Measurements from ENCODE around the gene RFXANK. TPM values are rescaled to one million over a fixed set of nuclear protein-coding genes. Genes with fewer than 3 reads are reported as not detected.
"Not testable (repeated sequence)": the region's sequence is repeated elsewhere in the genome, so short reads cannot be mapped to it uniquely, and the experiment has no call there.

Gene RFXANK
- total RNA-seq: 105 and 112 TPM in 2 replicates

GRCh38 chr19:19192078-19192882 is at the start of gene RFXANK, which contains the start of gene BORCS8:
RFXANK (plus strand) TSS chr19:19192258; CDS start chr19:19193947, 1,689 bp downstream.
BORCS8 (minus strand) TSS chr19:19192152; CDS start chr19:19192117, 35 bp downstream.
- H3K36me3 Mint-ChIP-seq (ENCODE audit: low read depth): peaks cover 25% of the 10 kb centered on the region
- H3K4me3 Mint-ChIP-seq (ENCODE audit: low read depth): peak within 1 kb of the TSS; percentile 94
- peak within 1 kb of the TSS; percentile 99 for H3K27ac Mint-ChIP-seq
- no peaks in the 10 kb centered on the region for H3K27me3 Mint-ChIP-seq (ENCODE audit: low read depth)
- peak; percentile 99 for DNase-seq (ENCODE audit: low spot score)
- H3K9me3 Mint-ChIP-seq: no peaks in the 10 kb centered on the region
- H3K4me1 Mint-ChIP-seq (ENCODE audit: low read depth): peaks cover 18% of the 10 kb centered on the region
- intact Hi-C loops (cut with micrococcal nuclease): loop anchor here (1.0 to 5.0 kb wide), 5 partner anchors 11 to 275 kb away; partner anchors contain the start of genes ARMC6, COPE, DDX49 and MAU2

GRCh38 chr19:19142347-19142746 is 49.7 kb upstream of the RFXANK start:
- intact Hi-C loops (cut with micrococcal nuclease): no loop called here
- H3K4me3 Mint-ChIP-seq (ENCODE audit: low read depth): no peak overlapping the region
- H3K27ac Mint-ChIP-seq: no peak overlapping the region
- H3K27me3 Mint-ChIP-seq (ENCODE audit: low read depth): no peaks in the 10 kb centered on the region
- no peaks in the 10 kb centered on the region for H3K36me3 Mint-ChIP-seq (ENCODE audit: low read depth)
- H3K4me1 Mint-ChIP-seq (ENCODE audit: low read depth): peaks cover 10% of the 10 kb centered on the region
- DNase-seq (ENCODE audit: low spot score): no peak
- no peaks in the 10 kb centered on the region for H3K9me3 Mint-ChIP-seq

GRCh38 chr19:19145281-19145680 is 46.8 kb upstream of the RFXANK start:
- Mint-ChIP-seq H3K4me1 (ENCODE audit: low read depth) (no peaks in the 10 kb centered on the region), H3K9me3 (no peaks in the 10 kb centered on the region), H3K27ac (no peak overlapping the region), H3K4me3 (ENCODE audit: low read depth) (no peak overlapping the region), H3K27me3 (ENCODE audit: low read depth) (no peaks in the 10 kb centered on the region), H3K36me3 (ENCODE audit: low read depth) (peaks cover 4% of the 10 kb centered on the region)
- DNase-seq (ENCODE audit: low spot score): no peak
- intact Hi-C loops (cut with micrococcal nuclease): loop anchor here (5.0 kb wide), 1 partner anchor 82 kb away; no protein-coding TSS in a partner anchor

GRCh38 chr19:19145684-19146608 is 46.1 kb upstream of the RFXANK start:
- no peaks in the 10 kb centered on the region for H3K9me3 Mint-ChIP-seq
- no peaks in the 10 kb centered on the region for H3K4me1 Mint-ChIP-seq (ENCODE audit: low read depth)
- no peak overlapping the region for H3K4me3 Mint-ChIP-seq (ENCODE audit: low read depth)
- DNase-seq (ENCODE audit: low spot score): peak; percentile 79
- no peaks in the 10 kb centered on the region for H3K27me3 Mint-ChIP-seq (ENCODE audit: low read depth)
- H3K27ac Mint-ChIP-seq: no peak overlapping the region
- peaks cover 4% of the 10 kb centered on the region for H3K36me3 Mint-ChIP-seq (ENCODE audit: low read depth)
- intact Hi-C loops (cut with micrococcal nuclease): loop anchor here (5.0 kb wide), 1 partner anchor 81 kb away; no protein-coding TSS in a partner anchor

- Mint-ChIP-seq H3K36me3 (ENCODE audit: low read depth) (peaks cover 4% of the 10 kb centered on the region), H3K4me1 (ENCODE audit: low read depth) (no peaks in the 10 kb centered on the region), H3K9me3 (no peaks in the 10 kb centered on the region), H3K4me3 (ENCODE audit: low read depth) (no peak overlapping the region), H3K27ac (no peak overlapping the region), H3K27me3 (ENCODE audit: low read depth) (no peaks in the 10 kb centered on the region)
- no peak for DNase-seq (ENCODE audit: low spot score)
- intact Hi-C loops (cut with micrococcal nuclease): loop anchor here (5.0 kb wide), 1 partner anchor 80 kb away; no protein-coding TSS in a partner anchor
These were observed 45.2 kb upstream of the RFXANK start for GRCh38 chr19:19146865-19147264.

- H3K36me3 Mint-ChIP-seq (ENCODE audit: low read depth): peaks cover 4% of the 10 kb centered on the region
- no peak for DNase-seq (ENCODE audit: low spot score)
- no peak overlapping the region for H3K4me3 Mint-ChIP-seq (ENCODE audit: low read depth)
- H3K27ac Mint-ChIP-seq: no peak overlapping the region
- intact Hi-C loops (cut with micrococcal nuclease): loop anchor here (5.0 kb wide), 1 partner anchor 80 kb away; no protein-coding TSS in a partner anchor
- no peaks in the 10 kb centered on the region for H3K27me3 Mint-ChIP-seq (ENCODE audit: low read depth)
- H3K9me3 Mint-ChIP-seq: no peaks in the 10 kb centered on the region
- H3K4me1 Mint-ChIP-seq (ENCODE audit: low read depth): no peaks in the 10 kb centered on the region
These were observed 44.7 kb upstream of the RFXANK start for GRCh38 chr19:19147344-19147743.

- not testable (repeated sequence) for H3K4me1 Mint-ChIP-seq (ENCODE audit: low read depth); H3K4me3 Mint-ChIP-seq (ENCODE audit: low read depth); H3K9me3 Mint-ChIP-seq; H3K27ac Mint-ChIP-seq; DNase-seq (ENCODE audit: low spot score); H3K27me3 Mint-ChIP-seq (ENCODE audit: low read depth); H3K36me3 Mint-ChIP-seq (ENCODE audit: low read depth)
- intact Hi-C loops (cut with micrococcal nuclease): loop anchor here (5.0 kb wide), 1 partner anchor 79 kb away; no protein-coding TSS in a partner anchor
These were observed 43.6 kb upstream of the RFXANK start for GRCh38 chr19:19148504-19148903.

- no peaks in the 10 kb centered on the region for H3K4me1 Mint-ChIP-seq (ENCODE audit: low read depth)
- intact Hi-C loops (cut with micrococcal nuclease): loop anchor here (5.0 kb wide), 1 partner anchor 78 kb away; no protein-coding TSS in a partner anchor
- H3K27ac Mint-ChIP-seq: no peak overlapping the region
- no peaks in the 10 kb centered on the region for H3K27me3 Mint-ChIP-seq (ENCODE audit: low read depth)
- peaks cover 4% of the 10 kb centered on the region for H3K36me3 Mint-ChIP-seq (ENCODE audit: low read depth)
- no peak overlapping the region for H3K4me3 Mint-ChIP-seq (ENCODE audit: low read depth)
- H3K9me3 Mint-ChIP-seq: no peaks in the 10 kb centered on the region
- no peak for DNase-seq (ENCODE audit: low spot score)
These were observed 42.6 kb upstream of the RFXANK start for GRCh38 chr19:19149435-19149834.

- H3K36me3 Mint-ChIP-seq (ENCODE audit: low read depth): peaks cover 7% of the 10 kb centered on the region
- H3K27ac Mint-ChIP-seq: no peak overlapping the region
- H3K9me3 Mint-ChIP-seq: no peaks in the 10 kb centered on the region
- intact Hi-C loops (cut with micrococcal nuclease): no loop called here
- DNase-seq (ENCODE audit: low spot score): no peak
- no peak overlapping the region for H3K4me3 Mint-ChIP-seq (ENCODE audit: low read depth)
- H3K27me3 Mint-ChIP-seq (ENCODE audit: low read depth): no peaks in the 10 kb centered on the region
- no peaks in the 10 kb centered on the region for H3K4me1 Mint-ChIP-seq (ENCODE audit: low read depth)
These were observed 40.6 kb upstream of the RFXANK start for GRCh38 chr19:19151418-19151817.

- intact Hi-C loops (cut with micrococcal nuclease): no loop called here
- H3K9me3 Mint-ChIP-seq: no peaks in the 10 kb centered on the region
- no peak overlapping the region for H3K27ac Mint-ChIP-seq
- H3K36me3 Mint-ChIP-seq (ENCODE audit: low read depth): peaks cover 3% of the 10 kb centered on the region
- no peak overlapping the region for H3K4me3 Mint-ChIP-seq (ENCODE audit: low read depth)
- no peak for DNase-seq (ENCODE audit: low spot score)
- H3K27me3 Mint-ChIP-seq (ENCODE audit: low read depth): no peaks in the 10 kb centered on the region
- H3K4me1 Mint-ChIP-seq (ENCODE audit: low read depth): no peaks in the 10 kb centered on the region
These were observed 39.2 kb upstream of the RFXANK start for GRCh38 chr19:19152668-19153384.

GRCh38 chr19:19154768-19155494 is 37.1 kb upstream of the RFXANK start:
- Mint-ChIP-seq H3K27ac (no peak overlapping the region), H3K9me3 (no peaks in the 10 kb centered on the region), H3K4me3 (ENCODE audit: low read depth) (no peak overlapping the region), H3K36me3 (ENCODE audit: low read depth) (peaks cover 3% of the 10 kb centered on the region), H3K27me3 (ENCODE audit: low read depth) (no peaks in the 10 kb centered on the region), H3K4me1 (ENCODE audit: low read depth) (no peaks in the 10 kb centered on the region)
- DNase-seq (ENCODE audit: low spot score): no peak
- intact Hi-C loops (cut with micrococcal nuclease): no loop called here
